ENCODE results near the gene DACT3.

DACT3 gene

GRCh38 chr19:46598372-46598917 lies 62.5 kb downstream of the DACT3 start:
- DNase-seq (ENCODE audit: low read depth in 3 of 3): no peak
